A549 (cell line): ENCODE results near the gene HSCB.

Source experiments
- CTCF ChIP-seq: fragments of >200 bp; sonication (Bioruptor Twin); formaldehyde crosslinking; IDR thresholded peaks from 3 replicates; pipeline ENCODE4 v1.5.1; 2016
- EP300 ChIP-seq, 2 experiments: fragments of >200 bp; sonication (Bioruptor Twin); formaldehyde crosslinking; IDR thresholded peaks; 2 replicates in 1 of 2; 3 replicates in 1 of 2; pipeline ENCODE4 v1.6.1; 2016 to 2017
- MAX ChIP-seq: IDR thresholded peaks from 2 replicates; pipeline ENCODE4 v1.6.1; 2012
- MAZ ChIP-seq: fragments of 150-350 bp; IDR thresholded peaks from 2 replicates; pipeline ENCODE4 v1.6.1; 2014; ENCODE audit warnings: antibody characterized with exemption, low read depth, low read length, borderline replicate concordance
- PBX3 ChIP-seq: IDR thresholded peaks from 2 replicates; pipeline ENCODE4 v1.6.1; 2012
- POLR2A ChIP-seq: IDR thresholded peaks from 2 replicates; pipeline ENCODE4 v1.6.1; 2012; ENCODE audit warnings: mild to moderate bottlenecking, low read length

GRCh38 chr22:28795071-28795693 is 53.3 kb downstream of the HSCB start:
- TF ChIP-seq CTCF (no peak), MAX (no peak), EP300 (IDR thresholded peaks at IDR 0.05) (no peak), PBX3 (no peak), MAZ (no peak), POLR2A (no peak)
